CD1c-positive myeloid dendritic cell (primary cell): ENCODE results near the gene ANKS1A.
A peak's percentile ranks its signal among the peaks of the same experiment; 100 is the strongest.

Experiments
- DNase-seq: peaks from one replicate; pipeline ENCODE4 v3.0.0-alpha.2; 2016; ENCODE audit errors: extremely low spot score

ANKS1A gene

GRCh38 chr6:35068644-35069043 lies 179.6 kb downstream of the ANKS1A start:
- no peak for DNase-seq

GRCh38 chr6:35069262-35069661 lies 180.2 kb downstream of the ANKS1A start:
- no peak for DNase-seq

- no peak for DNase-seq
Measured at GRCh38 chr6:35070111-35070510, 181.1 kb downstream of the ANKS1A start.

GRCh38 chr6:35071347-35071994 lies 182.4 kb downstream of the ANKS1A start:
- DNase-seq = no peak

GRCh38 chr6:35072051-35072697 lies 183.1 kb downstream of the ANKS1A start:
- DNase-seq = no peak

- DNase-seq = no peak
Measured at GRCh38 chr6:35072698-35073055, 183.6 kb downstream of the ANKS1A start.

GRCh38 chr6:35073211-35073610 lies 184.2 kb downstream of the ANKS1A start:
- DNase-seq = no peak

- no peak for DNase-seq
Measured at GRCh38 chr6:35073766-35074471, 184.9 kb downstream of the ANKS1A start.

GRCh38 chr6:35076997-35077712 lies 188.1 kb downstream of the ANKS1A start:
- no peak for DNase-seq

GRCh38 chr6:35077713-35078105 lies 188.7 kb downstream of the ANKS1A start:
- DNase-seq = no peak

- DNase-seq = no peak
Measured at GRCh38 chr6:35078226-35078850, 189.3 kb downstream of the ANKS1A start.

- DNase-seq = no peak
Measured at GRCh38 chr6:35078896-35079295, 189.8 kb downstream of the ANKS1A start.

GRCh38 chr6:35079311-35080000 lies 190.4 kb downstream of the ANKS1A start:
- no peak for DNase-seq

- DNase-seq = no peak
Measured at GRCh38 chr6:35080016-35080680, 191.1 kb downstream of the ANKS1A start.

GRCh38 chr6:35080821-35081425 lies 191.9 kb downstream of the ANKS1A start:
- no peak for DNase-seq

- DNase-seq = peak; percentile 56
Measured at GRCh38 chr6:35081426-35081851, 192.4 kb downstream of the ANKS1A start.

- no peak for DNase-seq
Measured at GRCh38 chr6:35082046-35082732, 193.1 kb downstream of the ANKS1A start.

GRCh38 chr6:35082733-35083403 lies 193.8 kb downstream of the ANKS1A start:
- no peak for DNase-seq

- DNase-seq = no peak
Measured at GRCh38 chr6:35083507-35083906, 194.5 kb downstream of the ANKS1A start.
